ENCODE data around the gene DPF3.

Gene DPF3

DNA sequence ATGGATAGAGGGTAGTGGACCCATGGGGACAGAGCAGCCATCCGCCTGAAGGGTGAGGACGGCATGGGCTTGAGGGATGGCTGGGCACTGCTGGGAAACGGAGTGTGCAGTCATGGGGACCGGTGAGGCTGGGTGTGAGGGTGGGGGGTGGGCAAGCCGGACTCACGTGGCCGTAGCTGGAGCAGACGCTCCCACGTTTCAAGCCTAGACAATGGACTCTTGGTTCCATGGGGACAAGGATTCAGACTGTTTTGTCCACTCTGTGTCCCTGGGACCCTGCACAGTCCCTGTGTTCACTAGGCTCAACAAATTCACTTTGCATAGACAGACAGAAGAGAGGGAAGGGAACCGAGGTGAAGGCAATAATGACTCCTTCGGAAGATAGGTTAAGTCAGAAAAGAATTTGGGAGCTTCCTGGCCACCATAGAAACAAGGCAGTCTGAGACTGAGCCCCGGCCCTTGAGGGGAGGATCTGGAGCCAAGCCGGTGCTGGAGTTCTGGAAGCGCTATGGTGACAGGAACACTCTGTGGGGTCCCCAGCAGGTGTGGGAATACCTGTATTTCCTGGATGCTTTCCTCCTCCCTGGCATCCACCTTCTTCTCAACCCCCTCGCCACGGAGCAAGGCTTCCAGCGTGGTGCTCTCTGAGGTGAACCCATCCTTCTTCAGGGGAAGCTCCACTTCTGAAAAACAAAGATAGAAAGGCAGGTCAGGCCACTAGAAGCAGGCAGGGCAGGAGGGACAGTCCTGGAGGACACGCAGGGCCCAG lies 162.5 kb downstream of the DPF3 start:
- H3K4me1 ChIP-seq (ENCODE audit: control insufficient read depth, low read length): no peaks in the 10 kb centered on the region
- TF ChIP-seq EZH2phosphoT487 (IDR thresholded peaks at IDR 0.05; ENCODE audit: borderline replicate concordance, low read length) (no peak), CTCF (IDR thresholded peaks at IDR 0.05; ENCODE audit: low read depth, low read length, poor library complexity, severe bottlenecking) (no peak)
- no peaks in the 10 kb centered on the region for H3K9me3 ChIP-seq (ENCODE audit: control insufficient read depth, insufficient read depth, low read length)
- H3K79me2 ChIP-seq (ENCODE audit: control insufficient read depth, low read length): no peaks in the 10 kb centered on the region
- H4K20me1 ChIP-seq (ENCODE audit: control insufficient read depth, insufficient read depth, low read depth, low read length): no peaks in the 10 kb centered on the region
- H3K9me2 ChIP-seq (replicated peaks; ENCODE audit: control insufficient read depth, low read length): no peaks in the 10 kb centered on the region
- H3K4me2 ChIP-seq (ENCODE audit: low read length): no peak overlapping the region
- no peaks in the 10 kb centered on the region for H3K27me3 ChIP-seq (ENCODE audit: control insufficient read depth, low read length)
- no peaks in the 10 kb centered on the region for H3K36me3 ChIP-seq (ENCODE audit: control insufficient read depth, low read length)
- no peak overlapping the region for H3K4me3 ChIP-seq (ENCODE audit: low read length)
- H3K27ac ChIP-seq (ENCODE audit: low read depth, low read length): no peak overlapping the region
- no peaks in the 10 kb centered on the region for H3F3A ChIP-seq (ENCODE audit: control insufficient read depth, insufficient read depth)

- H3K9me2 ChIP-seq (replicated peaks; ENCODE audit: control insufficient read depth, low read length): no peaks in the 10 kb centered on the region
- no peaks in the 10 kb centered on the region for H3K9me3 ChIP-seq (ENCODE audit: control insufficient read depth, insufficient read depth, low read length)
- no peak overlapping the region for H3K4me2 ChIP-seq (ENCODE audit: low read length)
- no peaks in the 10 kb centered on the region for H3K4me1 ChIP-seq (ENCODE audit: control insufficient read depth, low read length)
- H3K79me2 ChIP-seq (ENCODE audit: control insufficient read depth, low read length): no peaks in the 10 kb centered on the region
- no peaks in the 10 kb centered on the region for H3F3A ChIP-seq (ENCODE audit: control insufficient read depth, insufficient read depth)
- H3K27ac ChIP-seq (ENCODE audit: low read depth, low read length): no peak overlapping the region
- no peak overlapping the region for H3K4me3 ChIP-seq (ENCODE audit: low read length)
- H3K36me3 ChIP-seq (ENCODE audit: control insufficient read depth, low read length): no peaks in the 10 kb centered on the region
- TF ChIP-seq CTCF (IDR thresholded peaks at IDR 0.05; ENCODE audit: low read depth, low read length, poor library complexity, severe bottlenecking) (no peak), EZH2phosphoT487 (IDR thresholded peaks at IDR 0.05; ENCODE audit: borderline replicate concordance, low read length) (no peak)
- no peaks in the 10 kb centered on the region for H3K27me3 ChIP-seq (ENCODE audit: control insufficient read depth, low read length)
- no peaks in the 10 kb centered on the region for H4K20me1 ChIP-seq (ENCODE audit: control insufficient read depth, insufficient read depth, low read depth, low read length)
Measured at GRCh38 chr14:72730468-72730867, 163.4 kb downstream of the DPF3 start.

- Histone ChIP-seq H3K9me2 (replicated peaks; ENCODE audit: control insufficient read depth, low read length) (no peaks in the 10 kb centered on the region), H3K4me2 (ENCODE audit: low read length) (no peak overlapping the region), H3K27me3 (ENCODE audit: control insufficient read depth, low read length) (no peaks in the 10 kb centered on the region), H3K27ac (ENCODE audit: low read depth, low read length) (no peak overlapping the region), H3K4me3 (ENCODE audit: low read length) (no peak overlapping the region), H3K9me3 (ENCODE audit: control insufficient read depth, insufficient read depth, low read length) (no peaks in the 10 kb centered on the region), H3K36me3 (ENCODE audit: control insufficient read depth, low read length) (no peaks in the 10 kb centered on the region), H3K4me1 (ENCODE audit: control insufficient read depth, low read length) (no peaks in the 10 kb centered on the region), H3K79me2 (ENCODE audit: control insufficient read depth, low read length) (no peaks in the 10 kb centered on the region), H4K20me1 (ENCODE audit: control insufficient read depth, insufficient read depth, low read depth, low read length) (no peaks in the 10 kb centered on the region), H3F3A (ENCODE audit: control insufficient read depth, insufficient read depth) (no peaks in the 10 kb centered on the region)
- TF ChIP-seq EZH2phosphoT487 (IDR thresholded peaks at IDR 0.05; ENCODE audit: borderline replicate concordance, low read length) (no peak), CTCF (IDR thresholded peaks at IDR 0.05; ENCODE audit: low read depth, low read length, poor library complexity, severe bottlenecking) (no peak)
Measured at GRCh38 chr14:72726444-72726843, 167.5 kb downstream of the DPF3 start.
